CD1c-positive myeloid dendritic cell (primary cell): ENCODE data around the gene EGFR.

Experiments
- DNase-seq: peaks from one replicate; pipeline ENCODE4 v3.0.0-alpha.2; 2016; ENCODE audit errors: extremely low spot score

EGFR gene

DNA sequence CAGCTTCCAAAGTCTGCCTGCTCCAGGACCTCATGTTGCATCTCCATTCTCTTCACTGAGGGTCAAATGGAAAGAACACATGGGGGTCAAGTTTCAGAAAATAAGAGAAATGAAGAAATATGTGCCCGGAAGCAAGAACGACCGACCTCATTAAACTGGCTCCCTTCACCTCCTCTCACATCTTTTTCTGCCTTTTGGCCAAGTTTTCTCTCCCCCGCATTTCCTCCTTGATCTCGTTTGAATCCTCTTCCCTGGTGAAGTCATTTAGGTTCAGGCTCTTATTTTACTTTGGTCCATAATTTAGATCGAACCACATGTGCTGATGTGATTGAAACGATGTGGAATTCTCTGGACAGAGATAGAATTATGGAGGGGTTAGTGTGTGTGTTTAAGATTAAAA is 44.2 kb downstream of the EGFR start:
- DNase-seq, result no peak

DNA sequence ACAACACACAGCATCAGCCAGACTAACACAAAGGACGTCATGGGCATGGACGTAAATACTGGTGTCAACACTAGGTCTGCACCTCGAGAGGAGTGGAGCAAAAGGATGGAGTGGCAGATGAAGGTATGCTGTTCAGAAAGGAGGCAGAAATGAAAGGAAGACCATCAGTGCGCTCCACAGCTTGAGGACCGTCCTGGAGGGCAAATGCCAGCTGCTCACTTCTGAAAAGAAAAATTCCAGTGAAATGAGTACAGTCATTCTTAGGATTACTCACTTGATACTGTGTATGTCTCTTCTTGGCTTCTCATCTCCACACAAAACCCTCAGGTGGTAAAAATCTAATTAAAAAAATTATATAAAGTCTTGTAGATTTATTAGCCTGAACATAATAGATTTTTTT is 44.8 kb downstream of the EGFR start:
- DNase-seq, result no peak

DNA sequence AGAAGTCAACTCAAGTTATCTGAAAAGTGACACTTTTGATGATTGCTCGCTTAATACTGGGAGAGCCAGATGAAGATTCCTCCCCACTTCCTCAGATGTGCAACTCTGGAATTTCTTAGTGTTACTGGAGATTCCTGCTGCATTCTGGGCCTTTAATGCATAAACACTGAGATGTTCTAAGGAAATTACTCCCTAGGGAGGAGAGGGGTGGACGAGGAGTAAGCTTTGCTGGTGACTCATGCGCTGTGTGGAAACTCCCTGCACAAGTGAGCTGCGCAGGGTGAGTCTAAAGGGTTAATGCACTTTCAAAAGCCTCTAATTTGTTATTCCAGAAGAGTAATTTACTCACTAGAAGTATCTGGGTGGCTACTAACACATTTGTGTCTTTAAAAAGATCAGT is 46.3 kb downstream of the EGFR start:
- no peak for DNase-seq

DNA sequence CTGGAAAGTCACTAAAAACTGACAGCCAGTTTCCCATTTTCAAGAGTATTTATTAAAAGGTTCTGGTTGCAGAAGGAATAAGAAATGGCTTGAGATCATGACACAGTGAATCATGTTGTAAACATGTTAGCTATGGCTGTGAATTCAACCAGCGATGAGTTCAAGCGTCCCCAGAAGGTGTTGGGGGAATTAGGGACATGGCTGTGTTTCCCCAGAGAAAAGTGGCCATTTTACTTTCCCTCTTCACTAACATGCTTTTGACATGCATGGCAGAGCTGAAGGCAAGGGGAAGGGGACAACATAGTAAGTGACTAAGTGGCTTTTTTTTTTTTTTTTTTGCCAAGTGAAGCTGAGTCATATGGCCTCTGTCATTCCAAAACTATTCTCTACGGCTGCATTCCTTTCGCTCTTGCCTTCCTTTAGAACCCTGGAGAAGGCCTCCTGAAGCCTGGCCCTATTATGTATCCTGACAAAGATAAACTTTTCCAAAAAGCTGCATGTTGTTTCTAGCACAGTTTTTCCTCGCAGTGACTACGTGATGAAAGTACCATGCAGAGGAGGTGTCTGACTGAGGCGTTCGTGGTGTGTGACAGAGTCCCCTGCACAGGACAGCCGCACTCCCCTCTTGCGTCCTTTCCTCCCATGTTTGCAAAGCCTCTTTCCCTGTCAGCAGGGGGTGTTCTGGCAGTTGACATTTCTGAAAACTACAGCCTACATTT is 46.9 kb downstream of the EGFR start:
- no peak for DNase-seq

DNA sequence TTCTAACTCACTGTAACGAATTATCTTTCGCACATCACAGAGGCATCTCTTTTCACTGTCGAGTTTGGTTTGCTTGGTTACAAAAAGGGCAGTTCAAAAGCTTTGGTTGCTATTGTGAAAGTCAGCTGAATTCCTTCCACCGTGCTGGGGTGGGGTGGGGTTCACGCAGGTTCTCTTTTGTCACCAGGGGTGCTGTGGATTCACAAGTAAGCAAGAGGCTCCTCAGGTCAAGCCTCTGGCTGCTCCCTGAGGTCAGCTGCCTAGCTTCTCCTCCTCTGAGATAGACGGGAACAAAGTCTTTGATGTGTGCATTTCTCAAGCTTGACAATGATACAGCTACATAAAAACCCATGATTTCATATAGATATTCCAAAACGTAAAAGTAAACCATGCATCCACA is 47.7 kb downstream of the EGFR start:
- no peak for DNase-seq

DNA sequence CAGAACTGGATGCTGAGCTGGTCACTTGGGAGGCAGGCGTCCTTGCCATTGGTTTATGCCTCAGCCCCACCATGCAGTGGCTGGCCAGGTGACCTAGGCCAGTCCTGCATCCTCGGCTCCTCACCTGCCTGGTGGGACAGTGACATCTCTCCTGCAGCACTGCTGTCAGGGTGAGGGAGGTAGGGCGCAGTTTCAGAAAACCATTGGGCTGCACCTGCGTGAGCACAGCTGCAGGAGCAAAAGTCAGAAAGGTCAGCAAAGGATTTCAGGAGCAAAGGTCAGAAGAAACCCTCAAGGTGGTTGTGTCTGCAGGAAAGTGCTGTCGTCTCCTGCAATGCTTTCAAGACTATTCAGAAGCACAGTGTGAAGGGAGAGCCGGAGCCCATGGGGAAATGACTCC is 48.1 kb downstream of the EGFR start:
- DNase-seq, result no peak

DNA sequence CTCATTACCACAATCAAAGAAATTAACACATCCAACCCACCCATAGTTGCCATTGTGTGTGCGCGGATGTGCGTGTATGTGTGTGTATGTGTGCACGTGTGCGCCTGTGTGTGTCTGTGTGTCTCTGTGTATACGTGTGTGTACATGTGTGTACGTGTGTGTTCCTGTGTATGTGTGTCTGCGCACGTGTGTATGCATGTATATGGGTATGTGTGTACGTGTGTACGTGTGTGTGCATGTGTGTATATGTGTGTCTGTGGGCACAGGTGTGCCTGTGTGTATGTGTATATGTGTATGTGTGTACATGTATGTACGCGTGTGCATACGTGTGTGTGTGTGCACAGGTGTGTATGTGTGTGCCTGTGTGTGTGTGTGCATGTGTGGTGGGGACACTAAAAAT is 48.9 kb downstream of the EGFR start:
- DNase-seq, result no peak

DNA sequence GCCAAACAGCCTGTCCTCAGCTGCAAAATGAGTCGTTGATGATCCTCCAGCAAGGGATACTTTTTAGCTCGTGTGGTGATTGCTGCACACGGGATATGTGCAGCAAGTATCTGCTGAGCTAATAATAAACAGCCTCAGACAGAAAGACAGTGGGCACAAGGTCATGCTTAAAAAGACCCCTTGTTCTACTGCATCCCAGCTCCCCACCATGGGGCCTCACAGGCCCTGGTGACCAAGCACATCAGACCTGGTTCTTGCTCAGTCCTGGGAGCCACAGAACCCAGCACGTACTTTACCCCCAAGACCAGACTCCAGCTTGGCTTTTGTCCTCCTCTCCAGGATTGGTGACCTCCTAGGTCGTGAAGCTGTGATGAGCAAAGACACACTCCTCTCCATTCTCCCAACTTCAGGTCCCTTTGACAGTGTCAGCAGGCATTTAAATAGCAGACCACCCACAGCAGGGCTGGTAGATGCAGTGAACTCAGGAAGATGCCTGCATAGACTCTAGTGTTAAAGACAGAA is 50.5 kb downstream of the EGFR start:
- no peak for DNase-seq

DNA sequence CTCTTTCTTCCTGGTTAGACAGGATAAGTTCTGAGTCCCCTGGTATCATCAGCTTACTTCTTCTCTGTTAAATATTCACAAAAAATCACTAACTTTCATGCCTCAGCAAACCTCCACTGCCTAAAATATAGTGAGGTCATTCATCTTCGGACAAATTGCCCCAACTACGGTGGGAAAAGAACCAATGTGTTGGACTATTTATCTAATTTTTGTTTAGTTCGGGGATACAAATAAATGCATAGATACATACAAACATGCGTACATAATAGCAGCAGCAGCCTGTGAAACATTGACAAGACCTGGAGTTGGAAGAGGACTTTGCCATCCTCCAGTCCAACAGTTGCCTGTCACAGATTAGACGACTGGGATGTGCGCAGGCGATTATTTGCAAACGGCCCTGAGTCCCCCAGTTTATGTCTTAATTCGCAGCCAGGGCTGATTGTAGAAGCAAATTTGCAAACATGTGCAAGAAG is 51.5 kb downstream of the EGFR start:
- DNase-seq, result no peak

DNA sequence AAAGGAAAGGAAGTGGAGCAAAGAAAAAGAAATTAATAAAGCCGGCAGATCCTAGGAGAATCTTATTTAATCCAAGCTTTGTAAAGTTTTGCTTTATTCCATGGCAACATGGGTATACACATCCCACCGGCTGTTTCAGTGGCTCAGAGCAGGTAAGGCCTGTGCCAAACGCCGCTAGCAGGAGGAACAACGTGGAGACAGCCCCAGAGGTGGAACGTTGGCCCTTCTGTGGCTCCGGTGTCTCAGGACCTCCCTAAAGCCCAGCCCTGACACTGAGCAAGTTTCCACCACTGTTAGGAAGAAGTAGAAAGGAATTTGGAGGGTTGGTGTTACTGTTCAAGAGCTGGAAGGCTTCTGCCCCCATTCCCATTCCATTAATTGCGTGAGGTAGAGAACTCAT is 52.0 kb downstream of the EGFR start:
- DNase-seq, result no peak

DNA sequence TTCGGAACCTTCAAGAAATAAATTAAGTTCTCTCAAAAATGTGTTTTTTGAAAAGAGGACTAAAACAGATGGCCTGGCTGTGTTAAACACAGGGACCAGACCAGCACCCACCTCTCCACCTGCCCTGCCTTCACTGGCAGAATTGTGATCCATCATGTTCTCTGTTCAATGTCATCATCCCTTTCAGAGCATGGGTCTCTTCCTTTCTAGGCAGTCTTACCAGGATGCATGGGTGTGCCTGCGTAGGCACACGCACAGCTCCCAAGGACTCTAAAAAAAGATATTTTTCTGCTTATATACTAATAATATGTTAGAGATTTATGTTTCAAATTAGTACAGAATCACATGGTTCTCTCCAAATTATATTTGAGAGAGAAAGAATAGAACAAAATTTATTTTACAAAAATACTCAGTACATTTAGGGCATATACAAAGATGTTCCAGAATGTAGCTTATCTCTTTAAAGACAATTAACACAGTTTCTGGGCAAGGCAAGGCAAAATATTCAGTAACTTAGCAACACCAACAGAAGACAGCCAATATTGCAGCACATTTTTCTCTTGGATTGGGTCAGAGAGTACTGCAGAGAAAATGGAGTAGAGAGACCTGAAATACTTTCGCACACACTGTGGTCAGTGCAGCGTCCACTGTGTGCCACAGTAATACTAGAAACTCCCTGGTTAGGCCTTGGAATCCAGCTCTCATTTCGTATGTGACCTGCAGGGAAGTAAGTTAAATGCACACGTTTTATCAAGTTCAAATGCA is 52.8 kb downstream of the EGFR start:
- no peak for DNase-seq

DNA sequence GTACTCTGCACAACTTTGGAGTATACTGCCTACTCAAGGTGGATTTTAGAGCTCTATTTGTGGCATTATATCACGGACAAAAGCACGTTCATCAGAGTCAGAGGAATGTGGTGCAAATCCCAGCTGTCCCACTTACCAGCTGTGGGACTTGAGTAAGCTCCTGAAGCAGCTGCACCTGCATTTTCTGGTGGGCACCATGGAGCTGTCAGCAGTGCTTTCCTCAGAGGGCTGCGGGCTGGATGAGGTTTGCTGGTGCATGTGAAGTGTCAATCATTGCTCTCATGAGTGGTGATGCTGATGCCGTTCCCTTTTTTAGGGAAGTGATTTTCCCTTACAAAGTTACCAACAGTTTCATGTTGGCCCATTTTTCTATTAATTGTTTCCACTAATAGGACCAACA is 53.4 kb downstream of the EGFR start:
- no peak for DNase-seq

DNA sequence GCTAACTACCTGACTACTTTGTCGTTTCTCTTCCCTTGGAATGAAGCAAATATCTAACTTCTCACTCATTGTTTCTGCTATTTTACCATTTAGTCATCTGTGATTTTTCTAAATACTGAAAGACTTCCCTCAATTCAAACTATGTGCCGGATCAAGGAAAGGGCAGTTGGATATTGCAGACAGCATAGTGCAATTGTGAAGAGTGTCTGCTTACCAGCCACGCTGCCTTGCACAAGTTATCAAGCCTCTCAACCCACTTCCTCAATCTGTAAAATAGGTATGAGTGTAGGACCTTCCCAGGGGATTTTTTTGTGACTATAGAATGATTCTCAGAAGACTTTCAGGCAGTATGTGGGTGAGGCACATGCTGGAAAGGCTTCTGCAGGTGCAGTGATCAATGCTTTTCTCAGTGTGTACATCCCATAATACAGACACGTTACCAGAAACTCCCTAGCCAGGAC is 54.3 kb downstream of the EGFR start:
- no peak for DNase-seq

DNA sequence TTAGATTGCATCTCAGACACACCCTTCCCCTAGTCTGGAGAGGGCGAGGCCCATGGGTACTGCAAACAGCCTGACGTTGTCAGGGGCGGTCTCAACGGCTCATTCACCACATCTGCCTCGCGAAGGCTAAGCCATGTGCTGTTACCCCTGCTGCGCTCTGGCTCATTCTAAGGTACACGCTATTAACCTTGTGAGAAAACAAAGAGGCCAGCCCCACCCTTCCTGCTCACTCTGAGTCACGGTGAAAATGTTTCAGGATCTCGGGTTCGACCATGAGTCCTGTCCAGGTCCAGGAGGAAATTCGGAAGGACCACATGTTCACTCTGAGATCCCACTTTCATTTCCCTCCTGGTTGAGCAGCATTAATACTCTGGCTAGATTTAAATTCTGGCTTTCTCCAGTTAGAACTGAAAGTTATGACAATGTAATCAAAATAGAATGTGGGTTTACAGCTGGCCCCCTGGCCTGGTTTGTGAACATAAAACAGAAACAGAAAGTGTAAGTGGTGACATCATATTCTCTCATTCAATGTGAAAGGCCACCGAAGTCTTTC is 55.2 kb downstream of the EGFR start:
- DNase-seq, result no peak

DNA sequence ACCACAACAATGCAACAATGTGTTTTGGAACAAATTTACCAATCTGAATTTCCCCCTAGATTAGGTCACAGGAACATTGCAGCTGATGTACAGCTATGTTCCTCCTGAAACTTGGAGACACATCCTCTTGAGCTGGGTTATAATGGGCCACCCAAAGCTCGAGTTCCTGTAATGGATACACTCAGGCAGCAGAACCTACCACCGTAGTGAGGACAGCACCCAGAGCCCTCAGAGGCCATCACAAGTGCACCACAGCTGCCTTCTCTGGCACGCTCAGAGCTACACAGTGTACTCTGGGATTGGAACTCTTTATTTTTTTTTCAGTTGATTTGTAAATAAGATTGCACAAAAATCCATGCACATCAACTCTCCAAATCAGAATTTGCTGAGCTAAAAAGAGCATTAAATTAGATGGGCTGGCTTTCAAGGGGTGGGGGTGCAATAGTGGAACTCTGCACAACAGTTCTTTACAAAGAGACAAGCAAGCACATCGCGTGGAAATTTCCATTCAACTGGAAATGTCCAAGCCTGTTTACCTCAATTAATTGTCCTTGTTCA is 56.7 kb downstream of the EGFR start:
- no peak for DNase-seq

DNA sequence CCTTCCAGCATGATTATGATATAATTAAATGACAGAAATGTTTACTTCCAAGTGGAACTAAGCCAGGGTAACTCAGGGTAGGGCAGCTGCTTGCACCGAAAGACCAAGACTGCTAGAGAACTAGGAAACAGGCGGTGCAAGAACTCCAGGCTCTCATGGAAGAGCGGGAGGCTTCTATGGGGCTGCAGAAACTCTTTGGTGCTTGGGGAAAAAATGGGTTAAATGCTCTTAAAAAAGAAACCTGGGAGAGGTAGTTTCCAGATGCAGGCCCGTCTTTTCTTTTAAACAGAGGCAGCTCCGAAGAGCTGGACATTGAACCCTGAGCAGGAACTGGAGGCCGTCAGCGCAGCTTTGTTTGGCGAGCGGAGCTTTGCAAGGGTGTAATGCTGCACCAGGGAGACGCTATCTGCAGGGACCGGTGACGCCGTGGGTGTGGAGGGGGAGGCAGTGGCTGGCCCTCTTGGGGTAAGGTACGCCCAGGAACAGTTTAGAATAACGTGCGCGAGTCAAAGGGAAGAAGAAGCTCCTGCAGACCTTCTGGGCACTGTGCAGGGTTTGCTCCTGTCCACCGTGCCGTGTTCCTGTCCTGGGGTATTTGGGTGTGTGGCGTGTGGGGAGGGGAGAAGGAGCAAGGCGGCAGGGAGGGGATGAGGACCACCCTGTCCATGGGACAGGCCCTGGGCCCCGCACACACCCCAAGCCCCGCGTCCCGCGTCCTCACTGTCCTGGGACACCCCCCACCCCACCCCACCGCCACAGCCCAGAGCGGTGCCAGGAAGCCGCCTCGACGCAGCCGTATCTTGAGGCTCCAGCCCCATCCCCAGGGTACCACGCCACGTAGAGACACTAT is 59.0 kb downstream of the EGFR start:
- DNase-seq, result no peak

DNA sequence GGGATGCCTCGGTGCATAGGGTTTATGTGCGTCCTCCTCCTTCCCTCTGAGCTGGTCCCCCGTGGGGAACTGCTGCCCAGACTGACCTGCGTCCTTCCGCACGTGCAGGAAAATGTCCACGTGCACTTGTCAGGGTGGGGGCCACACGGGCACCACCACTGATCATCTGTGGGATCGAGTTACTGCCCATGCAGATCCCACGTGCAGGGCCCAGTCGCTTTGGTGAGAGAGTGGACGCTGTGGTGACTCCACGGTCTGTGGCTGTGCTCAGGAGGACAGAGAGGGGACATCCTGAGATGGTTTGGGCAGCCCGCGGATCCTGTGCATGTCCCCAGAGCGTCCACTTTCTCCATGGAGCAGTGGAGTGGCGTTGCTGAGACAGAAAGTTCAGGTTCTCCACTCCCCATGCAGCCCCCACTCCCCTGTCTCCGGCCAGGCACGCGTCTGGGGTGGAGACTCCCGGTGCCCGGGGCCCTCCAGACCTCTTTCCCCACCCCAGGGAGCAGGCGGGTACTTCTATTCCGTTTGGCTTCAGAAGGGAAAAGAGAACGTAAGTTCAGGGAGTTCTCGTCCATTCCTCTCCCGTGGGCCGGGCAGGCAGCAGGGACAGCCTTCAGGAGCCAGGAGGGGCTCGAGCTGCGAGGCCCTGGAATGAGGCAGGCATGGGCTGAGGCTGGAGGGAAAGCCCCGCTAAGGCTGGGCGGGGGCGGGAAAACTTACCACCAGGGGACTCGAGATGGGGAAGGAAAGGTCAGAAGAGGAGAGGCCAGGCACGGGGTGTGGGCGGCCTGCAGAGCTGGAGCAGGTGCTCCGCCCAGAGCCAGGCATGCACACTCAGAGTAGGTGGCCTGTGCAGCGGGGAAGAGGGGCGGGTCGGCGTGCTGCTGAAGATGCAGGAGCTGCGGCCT is 59.9 kb downstream of the EGFR start:
- no peak for DNase-seq

DNA sequence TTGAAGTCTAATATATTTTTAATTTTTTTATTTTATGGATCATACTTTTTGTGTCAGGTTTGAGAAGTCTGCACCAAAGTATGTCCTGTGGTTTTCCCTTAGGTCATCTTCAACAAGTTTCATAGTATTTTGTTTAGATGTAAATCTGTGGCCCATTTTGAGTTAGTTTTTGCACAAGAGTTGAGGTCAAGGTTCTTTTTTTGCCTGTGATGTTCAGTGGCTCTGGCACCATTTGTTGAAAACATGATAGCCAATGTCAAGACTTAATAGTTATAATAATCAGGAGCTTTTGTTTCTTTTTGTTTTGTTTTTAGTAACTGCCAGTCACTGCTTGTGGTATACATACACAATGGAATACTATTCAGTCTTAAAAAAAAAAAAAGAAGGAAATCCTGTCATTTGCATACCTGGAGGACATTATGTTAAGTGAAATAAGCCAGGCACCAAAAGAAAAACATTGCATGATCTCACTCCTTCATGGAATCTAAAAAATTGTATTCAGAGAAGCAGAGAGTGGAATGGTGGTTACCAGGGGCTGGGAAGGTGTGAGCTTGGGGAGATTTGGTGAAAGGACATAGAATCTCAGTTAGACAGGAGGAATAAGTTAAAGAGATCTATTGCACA is 61.3 kb downstream of the EGFR start:
- no peak for DNase-seq

DNA sequence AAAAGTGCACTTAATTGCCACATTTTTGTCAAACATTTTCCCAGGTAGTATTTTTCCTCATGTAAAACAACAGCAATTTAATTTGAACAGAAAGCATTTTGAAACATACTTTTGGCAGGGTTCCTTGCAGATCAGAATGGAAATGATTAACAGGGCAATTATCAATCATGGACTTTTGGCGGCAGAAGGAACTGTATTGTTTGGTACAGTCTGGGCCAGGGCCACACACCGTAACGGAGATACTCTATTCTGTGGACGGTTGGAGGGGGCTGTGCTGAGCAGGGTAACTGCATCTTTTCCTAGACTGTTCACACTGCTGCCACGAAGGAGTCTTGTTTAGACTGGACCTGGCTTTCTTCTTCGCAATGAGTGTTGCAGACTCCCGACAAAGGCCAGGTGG is 62.3 kb downstream of the EGFR start:
- DNase-seq, result no peak
